HuH-7 (cell line): ENCODE measurements around the gene FSTL1.
A peak's percentile ranks its signal among the peaks of the same experiment; 100 is the strongest.

Source experiments
- DNase-seq: peaks from one replicate; pipeline ENCODE4 v3.0.0; 2011; ENCODE audit warnings: low spot score

The FSTL1 gene

DNA sequence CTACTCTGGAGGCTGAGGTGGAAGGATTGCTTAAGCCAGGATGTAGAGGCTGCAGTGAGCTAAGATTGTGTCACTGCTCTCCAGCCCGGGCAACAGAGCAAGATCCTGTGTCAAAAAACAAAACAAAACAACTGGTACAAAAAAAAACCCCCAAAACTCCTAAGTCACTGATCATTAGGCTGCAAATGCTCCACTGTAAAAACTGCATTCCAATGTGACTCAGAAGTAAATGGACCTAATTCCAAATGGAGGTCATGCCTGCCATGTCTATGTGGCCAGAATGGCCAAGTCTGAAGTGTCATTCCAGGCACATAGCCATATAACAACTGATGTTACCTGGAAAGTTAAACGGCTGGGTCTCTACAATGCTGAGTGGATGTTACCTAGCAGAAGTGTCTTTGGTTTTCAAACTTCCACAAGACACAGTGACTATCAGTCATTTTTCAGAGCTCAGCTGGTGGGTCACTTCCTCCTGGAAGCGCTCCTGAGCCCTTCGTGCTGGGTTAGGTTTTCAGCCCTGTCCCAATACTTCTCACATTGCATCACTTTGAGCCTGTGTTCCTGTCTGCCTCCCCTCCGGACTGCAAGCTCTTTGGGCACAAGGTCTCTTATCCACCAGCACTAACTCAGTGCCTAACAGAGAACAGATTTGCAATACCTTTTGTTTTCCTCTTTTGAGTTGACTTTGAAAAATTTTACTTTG lies 10.6 kb downstream of the FSTL1 start:
- DNase-seq = no peak

DNA sequence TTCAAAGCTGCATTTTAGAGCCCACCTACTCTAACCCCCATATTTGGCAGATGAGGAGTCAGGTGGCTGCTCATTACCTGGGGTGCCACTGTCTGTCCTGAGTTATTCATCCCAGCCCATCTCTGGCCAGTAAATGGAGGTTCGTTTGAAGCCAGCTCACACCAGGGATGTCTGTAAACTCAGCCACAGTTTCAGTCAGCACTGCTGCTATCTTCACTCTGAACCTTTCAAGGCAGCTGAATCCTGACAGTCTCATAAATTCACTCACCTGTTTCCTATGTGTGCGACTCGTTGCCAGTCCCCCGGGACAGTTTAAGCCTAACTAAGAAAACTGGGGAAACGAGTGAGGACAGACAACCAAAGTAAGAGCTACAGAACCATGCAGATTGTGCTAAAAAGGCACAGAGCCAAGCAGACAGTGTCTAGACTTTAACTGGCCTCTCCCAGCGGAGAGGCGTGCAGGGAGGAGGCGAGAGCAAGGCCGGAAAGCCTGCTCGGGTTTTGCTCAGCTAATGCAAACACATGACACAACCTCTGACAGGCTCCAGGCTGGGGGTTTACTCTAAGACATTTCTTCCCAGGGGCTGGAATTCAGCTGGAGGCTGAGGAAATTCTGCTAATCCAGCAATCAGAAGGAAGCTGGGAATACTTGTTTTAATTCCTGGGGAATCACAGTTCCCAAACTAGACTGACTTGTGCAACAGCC lies 12.0 kb downstream of the FSTL1 start:
- peak; percentile 25 for DNase-seq

DNA sequence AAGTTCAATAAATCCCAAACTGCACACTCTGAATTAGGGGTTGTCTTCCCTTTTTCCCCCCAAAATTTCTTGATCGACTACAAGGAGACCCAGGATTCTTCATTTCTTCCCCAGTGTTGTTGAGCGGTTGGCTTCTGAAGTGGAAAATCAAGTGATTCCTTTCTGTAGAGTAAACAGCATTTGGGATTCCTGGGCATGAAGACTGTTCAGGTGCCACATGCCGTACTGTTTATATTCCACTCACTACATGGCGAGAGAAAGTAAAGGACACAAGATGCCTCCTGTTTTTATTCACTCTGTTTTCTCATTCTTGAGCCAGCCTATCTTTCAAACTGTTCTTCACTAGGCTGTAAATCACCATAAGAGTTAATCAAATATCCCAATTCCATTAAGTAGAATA lies 12.6 kb downstream of the FSTL1 start:
- DNase-seq = no peak

DNA sequence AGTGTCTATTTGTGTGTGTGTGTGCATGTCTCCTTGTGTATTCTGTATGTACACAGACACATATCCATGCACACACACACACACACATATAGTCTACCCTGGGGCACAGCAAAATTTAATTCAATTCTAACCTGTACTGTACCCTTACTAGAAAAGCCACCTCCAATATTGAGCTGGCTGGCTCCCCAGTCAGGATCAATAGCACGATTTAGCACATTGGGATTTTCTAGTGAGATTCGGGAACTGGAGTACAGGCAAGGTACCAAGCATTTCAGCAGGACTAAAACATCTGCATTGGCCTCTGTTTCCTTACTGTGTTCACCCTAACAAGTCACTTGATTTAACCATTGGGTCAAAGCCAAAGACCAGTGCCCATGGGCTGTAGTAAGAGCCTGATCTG lies 13.2 kb downstream of the FSTL1 start:
- no peak for DNase-seq

DNA sequence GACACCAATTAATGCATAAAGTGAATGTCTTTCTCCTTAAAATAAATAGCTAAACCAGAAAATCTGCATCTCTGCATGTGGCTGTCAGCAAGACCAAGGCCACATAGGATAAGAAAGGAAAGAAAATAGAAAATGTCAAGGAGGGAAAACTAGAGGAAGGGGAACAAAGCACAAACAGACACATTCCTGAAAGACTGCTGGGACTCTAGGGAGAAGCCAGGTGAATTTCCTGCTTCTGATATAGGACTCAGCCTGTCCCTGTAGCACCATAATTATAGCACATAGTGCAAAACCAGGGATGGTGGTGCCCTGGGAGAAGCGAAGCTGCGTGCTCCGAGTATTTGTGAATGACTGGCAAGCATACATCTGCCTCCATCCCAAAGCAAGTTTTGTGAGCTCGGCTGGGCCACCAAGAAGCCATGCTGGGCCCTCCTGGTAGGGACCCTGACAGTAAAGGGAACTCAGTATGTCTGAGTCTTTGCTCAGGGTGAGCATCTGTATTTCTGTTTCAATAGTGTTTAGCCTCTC lies 14.2 kb downstream of the FSTL1 start:
- no peak for DNase-seq

DNA sequence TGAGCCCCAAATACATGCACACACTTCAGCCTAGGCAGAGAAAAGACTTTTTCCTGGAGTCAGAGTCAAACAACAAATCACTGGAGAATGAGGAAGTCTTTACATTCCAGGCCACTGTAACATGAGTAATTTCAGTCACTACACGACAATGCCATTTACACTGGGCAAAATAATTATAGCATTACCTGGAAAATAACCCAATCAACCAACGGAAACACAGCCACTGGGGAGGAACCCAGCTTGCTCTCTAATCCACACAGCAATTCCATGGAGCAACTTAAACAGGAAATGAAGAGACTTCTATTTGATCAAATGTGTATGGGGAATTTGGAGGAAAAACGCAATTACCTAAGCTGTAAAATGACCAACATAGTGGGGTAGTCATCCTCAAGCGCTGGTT lies 15.2 kb downstream of the FSTL1 start:
- DNase-seq = no peak

DNA sequence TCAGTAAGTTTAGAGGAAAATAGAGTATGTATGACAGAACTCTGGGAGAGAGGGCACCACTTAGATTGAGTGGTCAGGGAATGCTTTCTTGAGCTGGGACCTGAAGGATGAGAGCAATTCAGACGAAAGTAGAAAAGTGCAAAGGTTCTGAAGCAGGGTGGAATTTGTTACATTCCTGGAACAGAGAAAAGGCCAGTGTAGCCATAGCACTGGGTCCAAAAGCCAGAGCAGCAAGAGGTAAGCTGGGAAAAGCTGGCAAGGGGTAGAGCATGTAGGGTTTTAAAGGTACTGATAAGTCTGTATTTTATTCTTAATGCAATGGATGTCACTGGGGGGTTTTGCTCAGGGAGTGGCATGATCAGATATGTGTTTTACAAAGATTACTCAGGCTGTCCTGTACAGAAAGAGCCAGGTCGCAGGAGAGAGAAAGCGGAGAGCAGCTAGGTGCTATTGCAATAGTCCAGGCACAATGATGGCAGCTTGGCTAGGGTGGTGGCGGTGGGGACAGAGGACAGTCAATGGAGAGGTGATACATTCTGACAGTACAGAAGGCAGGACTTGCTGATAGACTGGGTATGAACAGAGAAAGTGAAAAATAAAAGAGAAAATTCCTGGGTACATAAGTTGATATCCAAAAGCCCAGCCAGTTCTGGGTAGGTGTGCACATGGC lies 17.0 kb downstream of the FSTL1 start:
- DNase-seq = no peak

DNA sequence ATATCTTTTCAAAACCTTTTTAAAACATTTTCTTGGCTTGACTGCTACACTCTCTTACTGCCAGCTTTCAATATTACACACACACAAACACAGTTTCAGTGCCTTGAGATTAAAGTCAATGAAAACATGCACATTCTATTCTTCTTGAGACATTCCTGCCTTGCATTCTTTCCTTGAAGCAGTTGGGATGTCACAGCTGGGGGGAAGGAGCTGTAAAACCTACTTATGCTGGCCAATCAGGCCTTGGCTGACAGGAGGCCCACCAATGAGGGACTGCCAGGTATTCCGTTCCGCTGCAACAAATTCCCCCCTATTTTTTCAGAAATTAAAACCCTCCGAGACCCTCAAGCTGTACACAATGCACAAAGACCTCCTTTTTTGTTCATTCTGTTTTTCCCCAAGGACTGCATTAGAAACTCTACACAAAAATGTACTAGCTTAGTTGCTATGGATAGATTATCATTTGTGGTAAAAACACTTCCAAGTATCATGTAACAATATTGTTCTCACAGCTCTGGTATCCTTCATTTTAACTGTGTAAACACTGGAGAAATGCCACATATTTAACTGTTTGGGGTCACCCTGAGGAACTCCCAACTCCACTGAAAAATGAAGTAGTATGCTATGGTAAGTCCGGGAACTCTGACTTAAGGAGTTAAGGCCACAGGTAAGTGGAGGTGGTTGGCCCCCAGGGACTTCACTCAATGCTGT lies 18.5 kb downstream of the FSTL1 start:
- no peak for DNase-seq

DNA sequence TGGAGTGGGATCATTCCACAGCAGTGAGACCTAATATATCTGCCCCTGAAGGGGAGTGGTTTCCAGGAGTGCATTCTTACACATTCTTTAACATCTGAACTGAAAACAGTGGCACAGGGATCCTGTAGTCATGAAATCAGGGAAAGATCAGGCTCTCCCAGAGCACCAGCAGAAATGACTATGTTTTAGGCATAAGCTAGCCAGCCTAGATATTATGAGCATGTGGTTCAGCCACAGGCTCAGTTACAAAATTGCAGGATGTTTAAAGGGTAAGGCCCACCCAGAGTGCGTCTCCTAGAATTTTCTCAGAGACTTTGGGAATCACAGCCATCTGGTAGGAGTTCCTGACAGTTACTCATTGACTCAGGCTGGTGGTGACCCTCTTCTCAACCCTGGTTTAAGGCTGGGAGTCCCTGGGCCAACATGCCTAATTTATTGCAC lies 20.9 kb downstream of the FSTL1 start:
- DNase-seq = no peak

DNA sequence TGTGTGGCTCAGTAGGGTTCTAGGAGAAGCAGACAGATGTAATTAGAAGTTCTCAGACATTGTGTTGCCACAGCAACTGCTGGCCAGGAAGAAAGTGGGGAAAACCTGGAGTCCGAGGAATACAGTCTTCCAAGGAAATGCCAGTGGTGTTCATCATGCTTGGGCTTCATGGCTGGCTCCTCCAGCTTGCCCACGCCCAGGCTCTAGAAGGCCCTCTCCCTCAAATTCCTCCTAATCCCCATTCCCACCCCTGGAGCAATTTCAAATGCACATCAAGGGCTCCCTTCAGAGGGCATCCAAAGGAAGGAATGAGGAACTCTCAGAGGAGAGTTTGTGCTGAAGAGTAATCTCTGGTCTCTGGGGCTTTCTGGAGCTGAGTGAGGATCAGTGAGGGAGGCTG lies 21.9 kb downstream of the FSTL1 start:
- no peak for DNase-seq

DNA sequence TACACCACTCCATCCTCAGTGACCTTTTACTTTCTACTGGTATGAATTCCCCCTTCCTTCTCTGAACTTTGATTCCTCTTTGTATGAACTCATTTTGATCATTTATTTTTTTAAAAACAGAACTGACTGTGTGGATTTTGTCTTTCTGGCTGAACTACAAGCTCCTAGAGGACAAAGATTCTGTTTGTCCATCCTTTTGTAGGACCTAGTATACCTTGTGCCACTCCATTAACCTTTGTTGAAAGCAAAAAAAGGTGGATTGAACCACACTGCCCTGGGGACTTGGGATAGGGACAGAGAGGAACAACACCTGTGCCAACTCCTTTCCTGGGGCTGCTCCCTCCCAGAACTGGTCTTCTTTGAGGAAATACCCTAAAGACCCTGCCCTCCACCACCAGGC lies 23.6 kb downstream of the FSTL1 start:
- no peak for DNase-seq

DNA sequence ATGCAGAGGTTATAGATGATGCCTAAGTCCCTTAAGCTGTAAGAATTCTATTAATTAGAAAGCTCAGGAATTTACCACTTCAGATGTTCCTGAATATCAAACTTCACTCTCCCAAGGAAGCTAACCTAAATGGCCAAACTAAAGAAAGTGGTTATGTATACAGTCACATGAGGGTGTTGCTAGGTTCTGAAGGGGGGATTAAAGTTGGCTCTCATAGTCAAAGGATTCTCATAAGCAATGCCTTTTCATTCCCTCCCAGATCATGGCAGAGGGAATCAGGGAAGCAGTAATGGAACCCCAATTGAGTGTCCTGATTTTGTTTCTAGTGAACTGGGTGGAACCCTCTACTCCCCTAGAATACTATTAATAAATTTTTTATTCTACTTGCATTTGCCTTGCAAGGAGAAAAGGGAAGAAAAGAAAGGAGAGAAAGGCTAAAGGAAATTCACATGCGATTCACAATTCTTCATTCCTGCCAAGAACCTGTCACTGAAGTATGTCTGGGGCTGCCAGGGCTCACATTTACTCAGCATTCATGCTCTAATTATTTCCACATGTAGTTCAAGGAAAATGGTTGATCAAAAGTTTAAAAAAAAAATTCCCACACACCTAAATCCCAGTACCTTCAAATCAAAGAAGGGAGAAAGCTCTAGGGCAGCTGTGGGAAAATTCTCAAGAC lies 25.1 kb downstream of the FSTL1 start:
- DNase-seq = no peak

DNA sequence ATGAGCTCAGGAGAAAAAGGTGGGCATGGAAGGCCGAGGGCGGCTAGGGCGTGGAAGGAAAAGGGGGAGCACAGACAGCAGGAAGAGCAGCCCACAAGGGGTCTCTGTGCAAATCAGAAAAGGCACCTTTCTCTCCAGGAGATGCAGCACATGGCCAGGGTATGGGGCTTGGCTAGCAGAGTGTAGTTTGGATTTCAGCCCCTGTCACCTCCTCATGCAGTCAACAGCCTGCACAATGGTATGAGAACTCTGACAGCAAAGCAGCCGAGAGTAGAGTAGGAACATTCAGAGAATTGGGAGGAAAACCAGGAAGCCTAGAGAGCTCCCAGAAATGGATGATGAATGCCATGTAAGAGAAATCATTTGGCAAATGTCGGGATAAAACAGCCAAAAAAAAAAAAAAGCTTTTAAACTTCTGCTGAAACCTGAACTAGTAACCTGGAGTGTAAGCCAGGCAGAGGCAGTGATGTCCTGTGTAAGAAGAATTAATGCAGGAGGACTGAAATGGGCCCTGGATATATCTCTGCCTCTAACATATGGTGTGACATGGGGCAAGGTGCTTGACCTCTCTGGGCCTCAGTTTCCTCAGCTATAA lies 25.7 kb downstream of the FSTL1 start:
- no peak for DNase-seq

DNA sequence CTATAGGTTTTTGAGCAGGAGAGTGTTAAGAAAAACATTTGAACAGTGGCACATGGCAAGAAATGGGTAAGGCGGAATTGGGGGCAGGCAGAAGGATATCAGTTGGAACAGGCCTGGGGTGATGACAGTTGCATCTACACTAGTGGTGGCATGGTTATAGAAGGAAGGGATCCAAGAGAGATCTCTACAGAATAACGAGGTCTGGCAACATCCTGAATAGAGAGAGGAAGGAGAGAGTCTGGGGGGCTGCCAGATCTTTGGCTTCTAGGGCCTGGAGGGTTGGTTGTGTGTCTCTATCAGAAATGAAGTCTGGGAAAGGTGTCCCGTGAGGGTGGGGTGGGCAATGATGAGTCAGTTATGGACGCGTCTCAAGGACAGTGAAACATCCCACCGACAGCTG lies 26.3 kb downstream of the FSTL1 start:
- no peak for DNase-seq

DNA sequence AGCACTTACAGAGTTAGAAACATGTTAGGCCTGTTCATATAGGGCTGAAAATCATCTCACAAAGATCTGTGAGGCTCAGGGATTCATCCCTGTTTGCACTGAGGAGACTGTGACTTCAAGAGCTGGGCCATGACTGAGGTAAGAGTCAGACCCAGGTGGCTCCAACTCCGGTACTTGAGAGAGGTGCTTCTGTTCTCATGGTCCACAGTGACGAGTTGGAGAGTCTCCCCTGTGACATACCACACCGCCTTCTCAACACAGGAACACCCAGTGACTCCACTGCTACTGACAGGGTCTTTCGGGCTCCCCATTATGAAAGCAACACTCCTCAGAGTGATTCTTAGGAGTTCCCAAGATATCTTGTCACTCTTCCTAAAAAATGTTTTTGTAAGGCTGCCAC lies 27.4 kb downstream of the FSTL1 start:
- DNase-seq = no peak

DNA sequence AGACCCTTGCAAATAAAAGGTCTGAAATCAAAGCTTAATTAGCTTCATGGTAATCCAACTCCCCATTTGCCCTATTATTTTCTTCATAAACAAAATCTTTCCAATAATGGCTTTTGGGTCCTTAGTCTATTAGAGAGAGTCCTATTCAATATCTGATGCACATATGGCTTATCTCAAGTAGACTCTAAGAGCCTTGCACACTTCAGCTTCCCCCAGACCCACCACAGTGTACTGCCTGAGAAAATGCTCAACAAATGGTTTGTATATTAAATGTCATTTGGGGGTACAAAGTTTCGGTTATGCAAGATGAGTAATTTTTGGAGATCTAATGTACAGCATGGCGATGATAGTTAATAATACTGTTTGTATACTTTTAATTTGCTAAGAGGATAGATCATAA lies 28.9 kb downstream of the FSTL1 start:
- no peak for DNase-seq

DNA sequence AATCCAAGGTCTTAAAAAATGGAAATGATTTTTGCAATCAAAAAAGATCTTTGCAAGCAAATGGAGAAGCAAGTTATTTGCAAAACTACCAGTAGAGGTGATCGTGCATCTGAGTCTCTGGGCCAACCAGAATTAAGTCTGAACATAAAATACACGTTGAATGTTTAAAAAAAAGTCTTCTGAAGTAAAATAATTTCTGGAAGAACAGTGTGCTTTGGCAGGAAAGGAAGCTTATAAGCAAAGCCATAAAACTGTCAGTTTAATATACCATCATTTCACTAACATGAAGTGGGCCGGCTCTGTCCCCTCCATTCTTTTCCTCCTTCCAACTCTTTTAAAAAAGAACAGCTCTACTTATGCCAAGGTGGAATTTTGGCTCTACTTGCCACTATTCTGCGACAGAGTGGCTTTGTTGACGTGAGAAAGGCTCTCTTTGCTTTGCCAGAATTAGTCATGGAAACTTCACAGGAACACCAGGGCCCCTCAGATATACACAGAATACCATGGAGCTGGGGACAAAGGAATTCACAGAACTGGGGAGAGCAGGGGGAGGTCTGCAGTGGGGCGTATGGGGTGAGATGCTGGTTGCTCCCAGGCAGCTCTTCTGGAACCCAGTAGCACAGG lies 29.8 kb downstream of the FSTL1 start:
- DNase-seq = no peak

DNA sequence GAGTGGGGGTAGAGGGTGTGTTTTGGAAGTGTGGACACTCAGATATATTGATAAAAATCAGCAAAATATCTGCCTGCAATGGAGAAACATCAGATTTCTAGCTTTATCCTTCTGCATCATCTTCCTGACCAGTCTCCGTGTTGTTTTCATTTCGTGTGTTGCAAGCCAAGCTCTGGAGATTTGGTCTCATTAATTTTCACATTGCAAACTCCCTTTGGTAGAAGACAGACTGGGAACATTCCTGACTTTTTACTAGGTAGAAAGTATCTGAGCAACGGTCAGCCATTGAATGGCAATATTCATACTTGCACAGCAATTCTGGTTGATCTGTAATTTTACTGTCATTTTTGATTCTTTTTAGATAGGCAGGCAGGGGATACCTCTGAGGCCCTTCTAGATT lies 30.4 kb downstream of the FSTL1 start:
- no peak for DNase-seq

DNA sequence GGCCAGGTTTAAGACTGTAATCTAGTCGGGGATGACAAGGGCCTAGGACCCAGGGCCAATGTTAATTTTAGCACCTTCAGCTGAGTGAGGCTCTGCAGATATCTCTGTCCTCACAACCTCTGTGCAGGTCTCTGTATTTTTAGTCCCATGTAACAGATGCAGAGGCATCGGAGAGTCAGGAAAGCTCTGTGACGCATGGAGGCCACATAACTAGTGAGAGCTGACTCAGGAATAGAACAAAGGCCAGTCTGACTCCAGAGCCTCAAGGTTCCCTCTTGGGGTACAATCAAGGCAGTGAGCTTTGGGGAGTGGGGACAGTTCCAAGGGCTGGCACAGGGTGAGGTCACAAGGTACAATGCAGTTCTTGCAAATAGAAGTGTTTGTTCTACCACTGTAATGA lies 31.0 kb downstream of the FSTL1 start:
- DNase-seq = no peak

DNA sequence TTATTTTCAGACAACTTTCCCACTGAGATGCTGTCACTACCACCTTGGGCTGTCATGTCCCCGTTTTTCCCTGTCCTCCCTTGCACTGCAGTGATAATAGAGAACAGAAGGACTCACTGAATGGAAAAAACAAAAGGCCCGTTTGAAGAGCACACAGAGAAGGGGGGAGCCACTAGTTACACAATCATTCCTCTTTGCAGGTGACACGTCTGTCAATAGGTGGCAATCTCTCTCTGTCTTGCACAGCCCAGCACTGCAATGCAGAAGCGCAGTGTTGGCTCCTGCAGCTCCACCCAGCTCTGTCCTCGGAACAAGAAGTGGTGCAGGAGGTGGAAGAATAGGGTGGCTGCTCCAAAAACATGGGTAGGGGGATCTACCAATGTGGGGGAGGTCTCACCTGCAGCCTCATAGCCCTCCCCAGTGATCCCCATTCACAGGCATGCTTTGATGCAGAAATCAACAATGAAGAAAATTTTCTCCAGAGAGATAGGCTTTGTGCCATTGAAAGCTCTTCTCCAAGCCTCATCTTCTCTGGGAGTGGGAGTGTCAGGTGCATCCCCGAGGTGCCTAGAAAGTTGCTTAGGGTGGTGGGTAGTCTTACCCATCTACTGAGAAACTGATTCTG lies 31.8 kb downstream of the FSTL1 start:
- peak; percentile 83 for DNase-seq

DNA sequence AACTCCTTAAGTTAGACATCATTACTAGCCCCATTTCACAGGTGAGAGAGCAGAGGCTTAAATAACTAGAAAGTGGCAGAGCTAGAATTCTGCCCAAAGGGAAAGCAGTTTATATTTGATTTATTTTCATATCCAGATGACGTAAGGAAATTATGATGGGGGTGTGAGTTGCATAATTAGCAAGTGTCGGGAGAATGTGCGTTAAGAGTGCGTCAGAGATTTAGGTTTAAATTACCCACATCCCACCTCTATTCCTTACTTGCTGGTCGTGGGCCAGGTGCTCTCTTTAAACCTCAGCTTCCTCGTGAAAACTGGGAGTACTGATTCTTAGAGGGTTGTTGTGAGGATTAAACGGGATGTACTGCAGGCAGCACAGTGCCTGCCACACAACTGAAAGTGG lies 32.3 kb downstream of the FSTL1 start:
- DNase-seq = no peak
